Neural crest cell (in vitro differentiated cells): Measurements from ENCODE around the gene FAM50B. TPM values are rescaled to one million over a fixed set of nuclear protein-coding genes. Genes with fewer than 3 reads are reported as not detected.
"Not testable (repeated sequence)": the region's sequence is repeated elsewhere in the genome, so short reads cannot be mapped to it uniquely, and the experiment has no call there.

ENCODE experiments used
- DNase-seq: peaks from one replicate; pipeline ENCODE4 v3.0.0; 2021; ENCODE audit warnings: low read depth, mixed read lengths, low spot score
- H3K27ac Mint-ChIP-seq: one replicate; pipeline ENCODE4 v1.8.0; 2021; ENCODE audit warnings: mild to moderate bottlenecking, mixed read lengths; ENCODE audit not compliant: unreplicated experiment
- H3K27me3 Mint-ChIP-seq: 2 replicates; pipeline ENCODE4 v1.8.0; 2021; ENCODE audit warnings: low read depth, mild to moderate bottlenecking, mixed read lengths
- H3K36me3 Mint-ChIP-seq: 2 replicates; pipeline ENCODE4 v1.8.0; 2021; ENCODE audit warnings: low read depth, mild to moderate bottlenecking, mixed read lengths
- H3K4me1 Mint-ChIP-seq: 2 replicates; pipeline ENCODE4 v1.8.0; 2021; ENCODE audit warnings: mixed read lengths
- H3K4me3 Mint-ChIP-seq: one replicate; pipeline ENCODE4 v1.8.0; 2021; ENCODE audit warnings: mild to moderate bottlenecking, mixed read lengths
- H3K9me3 Mint-ChIP-seq: 2 replicates; pipeline ENCODE4 v1.8.0; 2021; ENCODE audit warnings: mixed read lengths
- CTCF ChIP-seq: fragments of 200-600 bp; sonication (generic); conservative IDR thresholded peaks from 2 replicates; pipeline ENCODE4 v1.5.0; 2021; ENCODE audit warnings: antibody characterized with exemption, mild to moderate bottlenecking
- total RNA-seq: library from RNA; stranded (reverse); gene quantifications from 2 replicates; pipeline ENCODE4 v1.2.1, GENCODE V29; 2021

FAM50B gene
- total RNA-seq, 1 donor from 2014 or later = 2.9 TPM

- H3K9me3 Mint-ChIP-seq = peaks cover 4% of the 10 kb centered on the region
- no peak for TF ChIP-seq CTCF
These were observed 8.6 kb downstream of the FAM50B start for GRCh38 chr6:3857468-3858456.

DNA sequence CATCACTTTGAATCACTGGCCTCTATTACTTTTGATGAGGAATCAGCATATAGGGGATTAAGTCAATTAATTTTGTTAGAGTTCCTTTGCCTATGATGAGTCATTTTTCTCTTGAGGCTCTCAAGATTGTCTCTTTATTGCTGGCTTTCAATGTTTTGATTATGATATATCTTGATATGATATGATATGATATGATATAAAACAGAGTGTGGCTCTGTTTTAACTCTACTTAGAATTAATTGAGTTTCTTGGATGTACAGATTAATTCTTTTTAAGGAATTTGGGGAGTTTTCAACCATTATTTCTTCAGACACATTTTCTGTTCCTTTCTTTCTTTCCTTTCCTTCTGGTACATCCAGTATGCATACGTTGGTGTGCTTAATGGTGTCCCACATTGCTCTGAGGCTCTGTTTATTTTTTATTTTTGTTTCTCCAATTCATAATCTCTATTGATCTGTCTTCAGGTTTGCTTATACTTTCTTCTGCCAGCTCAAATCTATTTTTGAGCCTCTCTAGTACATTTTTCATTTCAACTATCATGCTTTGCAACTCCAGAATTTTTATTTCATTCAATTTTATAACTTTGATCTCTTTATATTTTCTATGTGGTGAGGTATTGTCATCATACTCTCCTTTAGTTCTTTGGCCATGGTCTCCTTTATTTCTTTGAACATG, 10.8 kb downstream of the FAM50B start:
- H3K4me1 Mint-ChIP-seq = no peaks in the 10 kb centered on the region
- H3K36me3 Mint-ChIP-seq = peaks cover 3% of the 10 kb centered on the region
- no peak for TF ChIP-seq CTCF
- no peak overlapping the region for H3K27ac Mint-ChIP-seq
- DNase-seq = no peak
- no peak overlapping the region for H3K4me3 Mint-ChIP-seq
- H3K27me3 Mint-ChIP-seq = no peaks in the 10 kb centered on the region
- H3K9me3 Mint-ChIP-seq = peaks cover 4% of the 10 kb centered on the region

More at GRCh38 chr6:3857468-3858456, 8.6 kb downstream of the FAM50B start:
- DNase-seq = no peak
- Mint-ChIP-seq H3K27ac (no peak overlapping the region), H3K4me3 (no peak overlapping the region), H3K4me1 (no peaks in the 10 kb centered on the region), H3K27me3 (no peaks in the 10 kb centered on the region), H3K36me3 (peaks cover 3% of the 10 kb centered on the region)

GRCh38 chr6:3861424-3861823, 12.3 kb downstream of the FAM50B start:
- Mint-ChIP-seq H3K27me3 (no peaks in the 10 kb centered on the region), H3K4me1 (no peaks in the 10 kb centered on the region), H3K36me3 (peaks cover 3% of the 10 kb centered on the region), H3K4me3 (no peak overlapping the region), H3K9me3 (peaks cover 4% of the 10 kb centered on the region), H3K27ac (no peak overlapping the region)
- no peak for TF ChIP-seq CTCF
- DNase-seq = no peak

DNA sequence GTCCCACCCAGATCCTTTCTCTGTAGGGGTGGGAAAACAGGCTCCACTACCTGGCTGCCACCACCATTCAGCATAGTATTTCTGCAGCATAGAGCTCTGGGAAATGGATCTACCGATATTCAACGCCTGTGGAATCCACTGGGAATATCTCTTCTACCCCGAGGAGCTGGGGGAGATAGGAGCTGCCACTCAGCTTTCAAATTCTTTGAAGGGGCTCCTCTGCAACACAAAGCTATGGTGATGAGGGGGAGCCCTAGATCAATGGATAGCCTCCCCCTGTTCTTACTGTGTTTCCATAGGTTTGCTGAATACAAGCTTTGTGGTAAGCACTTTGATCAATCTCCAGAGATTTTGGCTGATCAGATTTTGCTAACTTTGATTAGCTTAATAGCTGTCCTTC, 12.9 kb downstream of the FAM50B start:
- no peak for TF ChIP-seq CTCF
- Mint-ChIP-seq H3K4me3 (no peak overlapping the region), H3K36me3 (peaks cover 3% of the 10 kb centered on the region), H3K9me3 (peaks cover 4% of the 10 kb centered on the region), H3K4me1 (no peaks in the 10 kb centered on the region), H3K27ac (no peak overlapping the region), H3K27me3 (no peaks in the 10 kb centered on the region)
- DNase-seq = no peak

- not testable (repeated sequence) for H3K4me1 Mint-ChIP-seq, H3K27ac Mint-ChIP-seq, H3K27me3 Mint-ChIP-seq, H3K36me3 Mint-ChIP-seq, H3K4me3 Mint-ChIP-seq, DNase-seq, H3K9me3 Mint-ChIP-seq
These were observed 14.1 kb downstream of the FAM50B start for GRCh38 chr6:3863322-3863721.

- no peak for TF ChIP-seq CTCF
- no peaks in the 10 kb centered on the region for H3K9me3 Mint-ChIP-seq
- H3K4me1 Mint-ChIP-seq = peaks cover 4% of the 10 kb centered on the region
- no peak overlapping the region for H3K4me3 Mint-ChIP-seq
- no peak overlapping the region for H3K27ac Mint-ChIP-seq
- H3K36me3 Mint-ChIP-seq = peaks cover 3% of the 10 kb centered on the region
- H3K27me3 Mint-ChIP-seq = no peaks in the 10 kb centered on the region
- no peak for DNase-seq
These were observed 16.3 kb downstream of the FAM50B start for GRCh38 chr6:3865463-3865862.
